HG02840 (cell line): ENCODE results near the gene CACNA1D.

ENCODE experiments used
- ATAC-seq: cut with Tn5 transposase; IDR thresholded peaks from one replicate; pipeline ENCODE4 v1.9.1; 2021; ENCODE audit warnings: mild to moderate bottlenecking, moderate library complexity, moderate number of reproducible peaks; ENCODE audit not compliant: unreplicated experiment, low FRiP score

Gene CACNA1D

DNA sequence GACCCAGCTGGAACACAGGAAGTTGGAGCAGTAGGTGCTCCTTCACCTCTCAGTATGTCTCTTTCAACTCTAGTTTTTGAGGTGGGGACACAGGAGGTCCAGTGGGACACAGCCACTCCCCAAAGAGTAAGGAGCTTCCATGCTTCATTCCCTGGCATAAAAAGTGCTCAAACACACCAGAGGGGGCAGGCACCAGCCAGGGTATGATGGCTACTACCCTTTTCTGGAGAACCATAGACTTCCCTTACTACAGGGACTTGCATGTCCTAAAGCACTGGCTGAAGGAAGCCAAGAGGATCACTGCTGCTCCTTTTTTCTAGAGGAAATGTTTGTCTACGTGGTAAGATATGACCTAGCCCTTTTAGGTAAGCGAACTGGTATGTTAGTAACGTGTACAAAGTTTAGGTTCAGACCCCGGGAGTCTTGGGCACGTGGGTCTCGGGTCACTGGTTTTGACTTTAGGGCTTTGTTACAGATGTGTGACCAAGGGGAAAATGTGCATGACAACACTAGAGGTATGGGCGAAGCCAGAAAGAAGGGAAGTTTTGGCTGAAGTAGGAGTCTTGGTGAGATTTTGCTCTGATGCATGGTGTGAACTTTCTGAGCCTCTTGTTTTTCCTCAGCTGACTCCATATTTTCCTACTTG, 363.8 kb downstream of the CACNA1D start:
- ATAC-seq, result no peak

DNA sequence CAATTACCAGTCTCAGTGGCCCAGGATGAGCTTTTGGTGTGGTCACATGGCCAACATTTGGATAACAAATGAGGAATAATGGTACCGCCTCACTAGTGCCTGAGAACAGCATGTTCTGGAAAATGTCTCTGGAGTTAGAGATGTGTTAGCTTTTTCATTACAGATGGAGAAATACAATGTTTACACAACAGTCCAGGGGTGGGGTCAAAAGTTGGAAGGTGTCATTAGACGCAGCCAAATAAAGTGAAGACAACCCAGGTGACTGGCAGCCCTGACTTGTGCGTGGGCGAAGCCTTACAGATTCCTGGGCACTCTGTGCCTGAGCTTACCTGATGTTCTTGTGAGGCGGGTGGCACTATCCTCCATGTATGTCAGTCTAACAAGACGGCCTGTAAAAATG, 364.8 kb downstream of the CACNA1D start:
- ATAC-seq, result no peak

DNA sequence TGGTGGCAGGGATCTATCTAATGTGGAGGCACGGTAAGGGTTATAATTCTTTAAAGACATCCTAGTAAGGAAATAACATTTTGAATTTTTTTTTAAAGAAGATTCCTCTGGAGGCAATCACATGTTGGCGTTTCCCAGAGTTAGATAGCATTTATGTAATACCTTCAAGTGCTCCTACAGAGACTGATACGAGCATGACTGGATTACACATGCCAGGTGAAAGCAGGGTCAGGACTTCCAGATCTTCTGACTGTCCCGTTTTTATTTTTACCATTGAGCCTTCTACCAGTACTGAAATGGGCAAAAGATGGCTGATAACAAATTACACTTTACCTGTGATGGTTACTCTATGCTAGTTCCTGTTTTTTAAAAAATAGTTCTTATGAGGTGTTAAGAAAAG, 365.8 kb downstream of the CACNA1D start:
- no peak for ATAC-seq

DNA sequence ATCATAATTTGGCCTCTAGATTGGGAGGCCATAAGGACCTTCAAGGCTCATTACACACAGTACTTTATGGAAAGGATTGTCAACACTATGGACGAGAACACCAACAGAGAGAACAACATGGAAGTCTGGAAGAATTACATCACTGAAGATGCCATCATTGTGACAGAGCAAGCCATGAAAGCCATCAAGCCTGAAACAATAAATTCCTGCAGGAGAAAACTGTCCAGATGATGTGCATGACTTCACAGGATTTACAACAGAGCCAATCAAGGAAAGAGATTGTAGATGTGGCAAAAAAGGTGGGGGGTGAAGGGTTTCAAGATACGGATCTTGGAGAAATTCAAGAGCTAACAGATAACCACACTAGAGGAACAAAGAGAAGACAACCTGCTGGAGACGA, 367.8 kb downstream of the CACNA1D start:
- ATAC-seq, result no peak

DNA sequence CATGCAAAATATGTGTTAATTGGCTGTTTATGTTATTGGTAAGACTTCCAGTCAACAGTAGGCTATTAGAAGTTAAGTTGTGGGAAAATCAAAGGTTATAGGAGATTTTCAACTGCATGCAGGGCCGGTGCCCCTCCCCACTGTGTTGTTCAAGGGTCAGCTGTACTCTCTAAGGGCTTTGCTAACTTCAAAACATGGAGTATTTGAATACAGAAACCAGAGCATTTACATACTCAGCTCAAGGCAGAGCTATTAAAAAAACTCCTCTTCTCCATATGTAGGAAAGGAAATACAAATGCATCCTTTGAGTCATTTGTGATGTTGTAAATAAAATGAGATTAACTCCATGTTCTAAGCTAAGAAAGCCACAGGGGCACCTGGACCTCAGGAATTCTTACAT, 368.7 kb downstream of the CACNA1D start:
- ATAC-seq, result peak; percentile 56
